ENCODE results near the gene ADAMTS16.
A peak's percentile ranks its signal among the peaks of the same experiment; 100 is the strongest.

ADAMTS16 gene

GRCh38 chr5:5183189-5183699 lies 43.1 kb downstream of the ADAMTS16 start:
- no peak for DNase-seq

- DNase-seq = no peak
Observed at GRCh38 chr5:5183933-5184332, 43.8 kb downstream of the ADAMTS16 start.

- DNase-seq = no peak
Observed at GRCh38 chr5:5188376-5189050, 48.4 kb downstream of the ADAMTS16 start.

- no peak for DNase-seq
Observed at GRCh38 chr5:5189051-5189430, 48.9 kb downstream of the ADAMTS16 start.

- DNase-seq = no peak
Observed at GRCh38 chr5:5191906-5192305, 51.8 kb downstream of the ADAMTS16 start.

GRCh38 chr5:5192681-5193080 lies 52.6 kb downstream of the ADAMTS16 start:
- DNase-seq = no peak

GRCh38 chr5:5195128-5195918 lies 55.2 kb downstream of the ADAMTS16 start:
- no peak for DNase-seq

GRCh38 chr5:5198135-5198534 lies 58.0 kb downstream of the ADAMTS16 start:
- peak; percentile 45 for DNase-seq

- no peak for DNase-seq
Observed at GRCh38 chr5:5198815-5199214, 58.7 kb downstream of the ADAMTS16 start.

GRCh38 chr5:5199495-5199894 lies 59.4 kb downstream of the ADAMTS16 start:
- no peak for DNase-seq

- DNase-seq = no peak
Observed at GRCh38 chr5:5200133-5200532, 60.0 kb downstream of the ADAMTS16 start.

GRCh38 chr5:5202321-5202720 lies 62.2 kb downstream of the ADAMTS16 start:
- DNase-seq = no peak

- DNase-seq = no peak
Observed at GRCh38 chr5:5203451-5203850, 63.3 kb downstream of the ADAMTS16 start.

GRCh38 chr5:5207828-5208227 lies 67.7 kb downstream of the ADAMTS16 start:
- DNase-seq = no peak

GRCh38 chr5:5209089-5209488 lies 69.0 kb downstream of the ADAMTS16 start:
- DNase-seq = no peak

- no peak for DNase-seq
Observed at GRCh38 chr5:5209510-5210286, 69.6 kb downstream of the ADAMTS16 start.

GRCh38 chr5:5217371-5217770 lies 77.2 kb downstream of the ADAMTS16 start:
- no peak for DNase-seq

GRCh38 chr5:5218396-5218795 lies 78.3 kb downstream of the ADAMTS16 start:
- DNase-seq = no peak

- DNase-seq = no peak
Observed at GRCh38 chr5:5219541-5219940, 79.4 kb downstream of the ADAMTS16 start.

GRCh38 chr5:5220901-5221631 lies 80.9 kb downstream of the ADAMTS16 start:
- DNase-seq = no peak

GRCh38 chr5:5221724-5222123 lies 81.6 kb downstream of the ADAMTS16 start:
- no peak for DNase-seq

- no peak for DNase-seq
Observed at GRCh38 chr5:5231576-5231975, 91.4 kb downstream of the ADAMTS16 start.

GRCh38 chr5:5234912-5235311 lies 94.8 kb downstream of the ADAMTS16 start:
- no peak for DNase-seq
